Measurements from ENCODE around the gene RAB26.
"Not testable (repeated sequence)": the region's sequence is repeated elsewhere in the genome, so short reads cannot be mapped to it uniquely, and the experiment has no call there.

Gene RAB26

GRCh38 chr16:2106211-2106610, 42.2 kb upstream of the RAB26 start:
- not testable (repeated sequence) for H3K4me1 ChIP-seq (ENCODE audit: low read length); H3F3A ChIP-seq (ENCODE audit: insufficient read depth, low read length); H3K79me2 ChIP-seq (ENCODE audit: low read length); H3K27ac ChIP-seq (ENCODE audit: low read length); H3K9me2 ChIP-seq (replicated peaks; ENCODE audit: insufficient read depth, low read length); H3K27me3 ChIP-seq (replicated peaks; ENCODE audit: insufficient read depth, low read length); H3K4me3 ChIP-seq (ENCODE audit: low read length); H3K4me2 ChIP-seq (ENCODE audit: low read depth, low read length); H4K20me1 ChIP-seq (ENCODE audit: insufficient read depth, low read length); DNase-seq; H2AFZ ChIP-seq (ENCODE audit: low read length); H3K9me3 ChIP-seq (replicated peaks; ENCODE audit: insufficient read depth, low read length); H3K9ac ChIP-seq (ENCODE audit: low read length); H3K36me3 ChIP-seq (replicated peaks; ENCODE audit: insufficient read depth, low read length)

DNA sequence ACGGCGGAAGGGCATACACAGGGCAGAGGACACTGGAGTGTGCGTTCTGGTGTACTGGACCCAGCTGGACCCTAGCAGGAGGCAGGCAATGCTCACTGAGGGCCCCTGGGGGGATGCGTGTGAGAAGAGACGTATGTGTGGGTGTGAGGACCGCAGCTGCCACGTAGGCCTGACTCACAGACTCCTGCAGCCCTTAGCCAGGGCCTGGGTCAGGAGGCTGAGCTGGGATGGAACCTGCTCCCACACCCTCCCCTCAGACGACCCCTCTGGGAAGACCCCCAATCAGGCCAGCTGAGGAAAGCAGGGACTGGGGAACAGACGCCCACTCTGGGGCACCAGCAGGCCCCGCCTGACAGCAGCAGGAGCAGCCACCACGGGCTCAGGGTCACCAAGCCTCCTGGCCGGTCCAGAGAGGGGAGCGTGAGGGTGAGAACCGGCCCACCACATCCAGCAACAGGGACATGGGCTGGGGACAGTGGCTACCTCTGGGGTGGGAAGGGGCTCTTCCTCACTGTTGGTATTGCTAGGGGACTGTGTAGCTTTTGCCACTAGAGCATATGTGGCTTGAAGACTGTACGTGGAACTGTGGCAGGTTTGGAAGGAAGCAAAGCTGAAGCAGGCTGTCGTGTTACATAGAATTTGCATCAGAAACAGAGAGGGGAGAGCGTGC, 41.2 kb upstream of the RAB26 start:
- H3K79me2 ChIP-seq (ENCODE audit: low read length); H3K9me3 ChIP-seq (replicated peaks; ENCODE audit: insufficient read depth, low read length); H3K27ac ChIP-seq (ENCODE audit: low read length); H2AFZ ChIP-seq (ENCODE audit: low read length); H3K4me1 ChIP-seq (ENCODE audit: low read length); H3K36me3 ChIP-seq (replicated peaks; ENCODE audit: insufficient read depth, low read length); H3K9me2 ChIP-seq (replicated peaks; ENCODE audit: insufficient read depth, low read length); H3K4me2 ChIP-seq (ENCODE audit: low read depth, low read length); H3K9ac ChIP-seq (ENCODE audit: low read length); H4K20me1 ChIP-seq (ENCODE audit: insufficient read depth, low read length); H3F3A ChIP-seq (ENCODE audit: insufficient read depth, low read length); DNase-seq; H3K4me3 ChIP-seq (ENCODE audit: low read length); H3K27me3 ChIP-seq (replicated peaks; ENCODE audit: insufficient read depth, low read length): not testable (repeated sequence)

GRCh38 chr16:2107791-2108125, 40.7 kb upstream of the RAB26 start:
- H3K4me3 ChIP-seq (ENCODE audit: low read length); H3K27me3 ChIP-seq (replicated peaks; ENCODE audit: insufficient read depth, low read length); H3K4me2 ChIP-seq (ENCODE audit: low read depth, low read length); DNase-seq; H3K4me1 ChIP-seq (ENCODE audit: low read length); H3K36me3 ChIP-seq (replicated peaks; ENCODE audit: insufficient read depth, low read length); H3K9me2 ChIP-seq (replicated peaks; ENCODE audit: insufficient read depth, low read length); H2AFZ ChIP-seq (ENCODE audit: low read length); H3K9me3 ChIP-seq (replicated peaks; ENCODE audit: insufficient read depth, low read length); H3K79me2 ChIP-seq (ENCODE audit: low read length); H4K20me1 ChIP-seq (ENCODE audit: insufficient read depth, low read length); H3K27ac ChIP-seq (ENCODE audit: low read length); H3F3A ChIP-seq (ENCODE audit: insufficient read depth, low read length); H3K9ac ChIP-seq (ENCODE audit: low read length): not testable (repeated sequence)

- H2AFZ ChIP-seq (ENCODE audit: low read length); H3K79me2 ChIP-seq (ENCODE audit: low read length); H3K9ac ChIP-seq (ENCODE audit: low read length); H3F3A ChIP-seq (ENCODE audit: insufficient read depth, low read length); H3K4me1 ChIP-seq (ENCODE audit: low read length); H3K4me3 ChIP-seq (ENCODE audit: low read length); H3K36me3 ChIP-seq (replicated peaks; ENCODE audit: insufficient read depth, low read length); DNase-seq; H3K27me3 ChIP-seq (replicated peaks; ENCODE audit: insufficient read depth, low read length); H3K9me2 ChIP-seq (replicated peaks; ENCODE audit: insufficient read depth, low read length); H3K27ac ChIP-seq (ENCODE audit: low read length); H4K20me1 ChIP-seq (ENCODE audit: insufficient read depth, low read length); H3K9me3 ChIP-seq (replicated peaks; ENCODE audit: insufficient read depth, low read length); H3K4me2 ChIP-seq (ENCODE audit: low read depth, low read length): not testable (repeated sequence)
These were observed 39.8 kb upstream of the RAB26 start for GRCh38 chr16:2108446-2109270.

DNA sequence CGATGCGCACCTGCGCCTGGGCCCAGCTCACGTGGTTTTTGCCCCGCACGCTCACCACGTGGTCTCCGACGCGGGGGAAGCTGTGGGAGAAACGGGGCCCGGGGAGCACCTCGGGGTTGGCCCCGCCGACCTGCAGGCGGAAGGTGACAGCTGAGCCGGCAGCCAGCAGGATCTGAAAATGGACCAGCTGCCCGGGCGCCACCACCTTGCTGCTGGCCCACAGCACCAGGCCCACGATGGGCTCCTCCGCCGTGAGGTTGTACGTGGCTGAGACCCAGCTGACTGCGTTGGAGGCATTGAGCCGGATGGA, 39.2 kb upstream of the RAB26 start:
- H3K4me1 ChIP-seq (ENCODE audit: low read length); H3K79me2 ChIP-seq (ENCODE audit: low read length); H2AFZ ChIP-seq (ENCODE audit: low read length); H3K36me3 ChIP-seq (replicated peaks; ENCODE audit: insufficient read depth, low read length); H3F3A ChIP-seq (ENCODE audit: insufficient read depth, low read length); H3K27ac ChIP-seq (ENCODE audit: low read length); H3K9ac ChIP-seq (ENCODE audit: low read length); DNase-seq; H3K27me3 ChIP-seq (replicated peaks; ENCODE audit: insufficient read depth, low read length); H3K9me3 ChIP-seq (replicated peaks; ENCODE audit: insufficient read depth, low read length); H3K4me2 ChIP-seq (ENCODE audit: low read depth, low read length); H4K20me1 ChIP-seq (ENCODE audit: insufficient read depth, low read length); H3K9me2 ChIP-seq (replicated peaks; ENCODE audit: insufficient read depth, low read length); H3K4me3 ChIP-seq (ENCODE audit: low read length): not testable (repeated sequence)

DNA sequence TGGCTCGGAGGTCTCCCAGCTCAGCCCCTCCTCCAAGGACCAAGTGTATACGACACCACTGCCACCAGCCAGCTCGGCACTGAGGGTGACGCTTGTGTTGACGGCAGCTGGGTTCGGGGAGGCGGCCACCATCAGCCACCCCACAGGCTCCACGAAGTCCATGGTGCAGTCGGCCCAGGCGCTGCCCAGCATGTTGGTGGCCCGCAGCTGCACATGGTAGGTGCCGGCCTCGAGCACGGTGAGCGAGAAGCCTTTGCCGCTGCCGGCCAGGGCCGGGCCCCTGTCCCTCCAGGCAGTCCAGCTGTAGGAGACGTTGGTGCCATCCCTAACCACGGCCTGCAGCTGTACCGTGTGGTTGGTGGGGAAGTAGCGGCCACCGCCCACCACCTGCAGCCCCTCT, 38.6 kb upstream of the RAB26 start:
- not testable (repeated sequence) for H3K9me2 ChIP-seq (replicated peaks; ENCODE audit: insufficient read depth, low read length); H3K27me3 ChIP-seq (replicated peaks; ENCODE audit: insufficient read depth, low read length); H4K20me1 ChIP-seq (ENCODE audit: insufficient read depth, low read length); H3K36me3 ChIP-seq (replicated peaks; ENCODE audit: insufficient read depth, low read length); H2AFZ ChIP-seq (ENCODE audit: low read length); H3K9me3 ChIP-seq (replicated peaks; ENCODE audit: insufficient read depth, low read length); H3K4me1 ChIP-seq (ENCODE audit: low read length); DNase-seq; H3K4me3 ChIP-seq (ENCODE audit: low read length); H3K9ac ChIP-seq (ENCODE audit: low read length); H3F3A ChIP-seq (ENCODE audit: insufficient read depth, low read length); H3K79me2 ChIP-seq (ENCODE audit: low read length); H3K4me2 ChIP-seq (ENCODE audit: low read depth, low read length); H3K27ac ChIP-seq (ENCODE audit: low read length)

DNA sequence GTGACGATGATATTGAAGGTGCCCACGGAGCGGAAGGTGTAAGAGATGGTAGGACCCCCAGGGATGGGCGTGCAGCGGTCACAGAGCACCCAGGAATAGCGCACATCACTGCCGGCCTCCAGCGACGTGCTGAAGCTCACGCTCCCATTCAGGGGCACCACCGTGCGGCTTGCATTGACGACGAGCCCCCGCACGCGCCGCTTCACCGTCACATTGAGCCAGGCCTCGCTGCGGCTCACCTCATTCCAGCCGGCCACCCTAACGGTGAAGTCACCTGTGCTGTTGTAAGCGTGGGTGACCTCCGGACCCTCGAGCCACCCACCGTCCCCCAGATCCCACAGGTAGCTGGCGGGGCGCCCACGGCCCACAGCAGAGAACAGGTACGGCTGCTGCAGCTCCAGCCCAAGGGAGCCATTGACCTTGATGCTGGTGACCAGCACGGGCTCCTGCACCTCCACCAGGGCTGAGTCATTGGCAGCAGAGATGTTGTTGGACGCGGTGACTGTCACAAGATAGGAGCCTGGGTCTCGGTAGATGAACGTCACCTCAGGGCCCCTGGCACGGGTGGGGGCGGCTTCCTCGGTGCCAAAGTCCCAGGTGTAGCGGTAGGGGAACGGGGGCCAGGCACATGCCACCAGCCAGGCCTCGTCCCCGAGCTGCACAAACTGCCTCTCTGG, 38.0 kb upstream of the RAB26 start:
- H4K20me1 ChIP-seq (ENCODE audit: insufficient read depth, low read length); H3F3A ChIP-seq (ENCODE audit: insufficient read depth, low read length); H3K4me3 ChIP-seq (ENCODE audit: low read length); H3K9me3 ChIP-seq (replicated peaks; ENCODE audit: insufficient read depth, low read length); H3K9ac ChIP-seq (ENCODE audit: low read length); H3K27me3 ChIP-seq (replicated peaks; ENCODE audit: insufficient read depth, low read length); DNase-seq; H3K4me1 ChIP-seq (ENCODE audit: low read length); H3K36me3 ChIP-seq (replicated peaks; ENCODE audit: insufficient read depth, low read length); H3K4me2 ChIP-seq (ENCODE audit: low read depth, low read length); H3K79me2 ChIP-seq (ENCODE audit: low read length); H3K27ac ChIP-seq (ENCODE audit: low read length); H2AFZ ChIP-seq (ENCODE audit: low read length); H3K9me2 ChIP-seq (replicated peaks; ENCODE audit: insufficient read depth, low read length): not testable (repeated sequence)

DNA sequence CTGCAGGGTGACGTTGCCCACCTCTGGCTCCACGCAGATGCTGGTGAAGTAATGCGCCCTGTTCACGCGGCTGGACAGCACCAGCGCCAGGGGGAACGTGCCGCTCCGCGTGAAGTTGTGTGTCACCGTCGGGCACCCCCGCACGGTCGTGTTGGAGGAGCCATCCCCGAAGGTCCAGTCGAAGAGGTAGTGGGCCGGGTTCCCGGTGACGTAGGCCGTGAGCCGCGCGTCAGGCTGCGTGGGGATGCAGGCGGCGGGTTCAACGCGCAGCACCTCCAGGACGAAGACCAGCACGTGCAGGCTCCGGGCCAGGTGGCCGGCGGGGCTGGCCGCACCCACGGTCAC, 37.4 kb upstream of the RAB26 start:
- not testable (repeated sequence) for DNase-seq; H3K27me3 ChIP-seq (replicated peaks; ENCODE audit: insufficient read depth, low read length); H3K9me2 ChIP-seq (replicated peaks; ENCODE audit: insufficient read depth, low read length); H3K79me2 ChIP-seq (ENCODE audit: low read length); H3K4me3 ChIP-seq (ENCODE audit: low read length); H3K9ac ChIP-seq (ENCODE audit: low read length); H2AFZ ChIP-seq (ENCODE audit: low read length); H4K20me1 ChIP-seq (ENCODE audit: insufficient read depth, low read length); H3K9me3 ChIP-seq (replicated peaks; ENCODE audit: insufficient read depth, low read length); H3K27ac ChIP-seq (ENCODE audit: low read length); H3K4me2 ChIP-seq (ENCODE audit: low read depth, low read length); H3F3A ChIP-seq (ENCODE audit: insufficient read depth, low read length); H3K4me1 ChIP-seq (ENCODE audit: low read length); H3K36me3 ChIP-seq (replicated peaks; ENCODE audit: insufficient read depth, low read length)
